Colonic mucosa (tissue), 4 donors: ENCODE data around the gene GNGT1. TPM values are rescaled to one million over a fixed set of nuclear protein-coding genes. Genes with fewer than 3 reads are reported as not detected.

Experiments used
- DNase-seq: peaks from one replicate; pipeline ENCODE4 v3.0.0-alpha.2; 2020
- H3K27ac ChIP-seq: fragments of 200-600 bp; one replicate; pipeline ENCODE4 v1.8.0; 2021
- H3K27me3 ChIP-seq: fragments of 200-600 bp; one replicate; pipeline ENCODE4 v1.8.0; 2021
- H3K36me3 ChIP-seq: fragments of 200-600 bp; one replicate; pipeline ENCODE4 v1.8.0; 2021
- H3K4me1 ChIP-seq: fragments of 200-600 bp; one replicate; pipeline ENCODE4 v1.8.0; 2021; ENCODE audit warnings: mild to moderate bottlenecking
- H3K4me3 ChIP-seq: fragments of 200-600 bp; one replicate; pipeline ENCODE4 v1.8.0; 2021
- H3K9ac ChIP-seq, 2 donors: one replicate each; pipeline ENCODE4 v1.7.0; 2013; ENCODE audit warnings: control low read depth in 2 of 2, low read depth in 2 of 2, low read length in 2 of 2
- H3K9me3 ChIP-seq: fragments of 200-600 bp; one replicate; pipeline ENCODE4 v1.8.0; 2021
- CTCF ChIP-seq: fragments of 200-600 bp; IDR thresholded peaks from one replicate; pipeline ENCODE4 v1.8.0; 2022; ENCODE audit warnings: antibody characterized with exemption, mild to moderate bottlenecking
- intact Hi-C: fragments of 100-400 bp; cut with DNase I; formaldehyde crosslinking; loops from one replicate; pipeline ENCODE4 v1.14.1; 2022
- total RNA-seq, 2 donors: library from RNA; stranded (reverse); fragmentation: NEBNext Ultra II Directional in 1 of 2; extraction: Animal tissue kit (Norgen Biotek cat#: 25700) in 1 of 2; gene quantifications; one replicate each; pipeline ENCODE4 v1.2.1, GENCODE V29; 2021
- donor health status: healthy.
- donor health status: DM: no; HTN: no; CAD: no.
- donor health status: DM: no; HTN: no; CAD: no.

GNGT1 gene
- total RNA-seq, 2 donors from 2014 or later, result not detected

GRCh38 chr7:93883078-93883916, 23.1 kb upstream of the GNGT1 start:
- DNase-seq, result no peak
- H3K27me3 ChIP-seq, result no peaks in the 10 kb centered on the region
- H3K27ac ChIP-seq, result no peak overlapping the region
- no peak overlapping the region for H3K4me3 ChIP-seq
- no peaks in the 10 kb centered on the region for H3K4me1 ChIP-seq
- no peaks in the 10 kb centered on the region for H3K36me3 ChIP-seq
- no peak for TF ChIP-seq CTCF
- H3K9me3 ChIP-seq, result no peaks in the 10 kb centered on the region
- intact Hi-C loops, result no loop called here
- no peak overlapping the region for H3K9ac ChIP-seq

- Histone ChIP-seq H3K9me3 (no peaks in the 10 kb centered on the region), H3K27ac (no peak overlapping the region), H3K4me3 (no peak overlapping the region), H3K36me3 (no peaks in the 10 kb centered on the region), H3K27me3 (no peaks in the 10 kb centered on the region), H3K9ac (no peak overlapping the region), H3K4me1 (no peaks in the 10 kb centered on the region)
- DNase-seq, result no peak
- TF ChIP-seq CTCF, result no peak
- intact Hi-C loops, result no loop called here
Observed at GRCh38 chr7:93883917-93884345, 22.4 kb upstream of the GNGT1 start.

- TF ChIP-seq CTCF, result no peak
- Histone ChIP-seq H3K27ac (no peak overlapping the region), H3K4me1 (no peaks in the 10 kb centered on the region), H3K27me3 (peaks cover under 1% of the 10 kb centered on the region), H3K36me3 (no peaks in the 10 kb centered on the region), H3K4me3 (no peak overlapping the region), H3K9me3 (no peaks in the 10 kb centered on the region), H3K9ac (no peak overlapping the region)
- intact Hi-C loops, result no loop called here
- DNase-seq, result no peak
Observed at GRCh38 chr7:93884541-93884940, 21.8 kb upstream of the GNGT1 start.

- Histone ChIP-seq H3K9me3 (no peaks in the 10 kb centered on the region), H3K4me3 (no peak overlapping the region), H3K27ac (no peak overlapping the region), H3K4me1 (no peaks in the 10 kb centered on the region), H3K27me3 (peaks cover 16% of the 10 kb centered on the region), H3K36me3 (no peaks in the 10 kb centered on the region), H3K9ac (no peak overlapping the region)
- no peak for DNase-seq
- TF ChIP-seq CTCF, result no peak
- intact Hi-C loops, result no loop called here
Observed at GRCh38 chr7:93889261-93889660, 17.1 kb upstream of the GNGT1 start.

GRCh38 chr7:93890041-93890463, 16.3 kb upstream of the GNGT1 start:
- peak overlapping the region; percentile 31 for H3K4me3 ChIP-seq
- no peaks in the 10 kb centered on the region for H3K4me1 ChIP-seq
- H3K27ac ChIP-seq, result no peak overlapping the region
- no peak for DNase-seq
- H3K9ac ChIP-seq, result no peak overlapping the region
- peaks cover 16% of the 10 kb centered on the region for H3K27me3 ChIP-seq
- no peaks in the 10 kb centered on the region for H3K36me3 ChIP-seq
- intact Hi-C loops, result no loop called here
- H3K9me3 ChIP-seq, result no peaks in the 10 kb centered on the region
- TF ChIP-seq CTCF, result no peak
